ENCODE data around the gene WDSUB1.
A peak's percentile ranks its signal among the peaks of the same experiment; 100 is the strongest.

The WDSUB1 gene

DNA sequence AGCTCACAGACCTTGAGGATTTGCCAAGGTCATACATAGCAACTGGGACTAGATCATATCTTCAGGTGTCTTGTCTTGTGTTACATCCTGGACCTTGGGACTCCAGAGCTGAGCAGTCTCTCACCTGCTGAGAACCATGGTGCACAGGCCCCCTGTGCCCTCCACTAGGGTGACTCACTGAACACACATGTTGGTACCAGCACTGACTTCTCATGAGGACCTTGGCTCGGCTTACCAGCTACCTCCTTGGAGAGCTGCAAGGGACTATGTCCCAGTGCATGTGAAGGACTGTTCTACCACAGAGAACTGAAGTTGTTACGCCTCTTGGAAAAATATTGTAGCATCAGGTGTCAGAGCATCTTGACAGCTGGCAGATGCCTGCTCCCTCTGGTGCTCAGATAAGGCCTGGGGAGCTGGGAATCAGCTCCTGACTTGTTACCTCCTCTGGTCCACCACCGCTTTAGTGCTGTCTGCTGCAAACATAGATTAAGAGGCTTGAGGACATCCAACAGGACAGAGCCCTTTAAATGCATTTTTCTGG is 72.1 kb downstream of the WDSUB1 start:
- no peak for DNase-seq (ENCODE audit: low read depth)
- H3K4me3 ChIP-seq (ENCODE audit: low read depth, low read length), result no peak overlapping the region
- TF ChIP-seq, protein P1, sequence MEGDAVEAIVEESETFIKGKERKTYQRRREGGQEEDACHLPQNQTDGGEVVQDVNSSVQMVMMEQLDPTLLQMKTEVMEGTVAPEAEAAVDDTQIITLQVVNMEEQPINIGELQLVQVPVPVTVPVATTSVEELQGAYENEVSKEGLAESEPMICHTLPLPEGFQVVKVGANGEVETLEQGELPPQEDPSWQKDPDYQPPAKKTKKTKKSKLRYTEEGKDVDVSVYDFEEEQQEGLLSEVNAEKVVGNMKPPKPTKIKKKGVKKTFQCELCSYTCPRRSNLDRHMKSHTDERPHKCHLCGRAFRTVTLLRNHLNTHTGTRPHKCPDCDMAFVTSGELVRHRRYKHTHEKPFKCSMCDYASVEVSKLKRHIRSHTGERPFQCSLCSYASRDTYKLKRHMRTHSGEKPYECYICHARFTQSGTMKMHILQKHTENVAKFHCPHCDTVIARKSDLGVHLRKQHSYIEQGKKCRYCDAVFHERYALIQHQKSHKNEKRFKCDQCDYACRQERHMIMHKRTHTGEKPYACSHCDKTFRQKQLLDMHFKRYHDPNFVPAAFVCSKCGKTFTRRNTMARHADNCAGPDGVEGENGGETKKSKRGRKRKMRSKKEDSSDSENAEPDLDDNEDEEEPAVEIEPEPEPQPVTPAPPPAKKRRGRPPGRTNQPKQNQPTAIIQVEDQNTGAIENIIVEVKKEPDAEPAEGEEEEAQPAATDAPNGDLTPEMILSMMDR (conservative IDR thresholded peaks at IDR 0.05; ENCODE audit: low read depth, low read length), result no peak

DNA sequence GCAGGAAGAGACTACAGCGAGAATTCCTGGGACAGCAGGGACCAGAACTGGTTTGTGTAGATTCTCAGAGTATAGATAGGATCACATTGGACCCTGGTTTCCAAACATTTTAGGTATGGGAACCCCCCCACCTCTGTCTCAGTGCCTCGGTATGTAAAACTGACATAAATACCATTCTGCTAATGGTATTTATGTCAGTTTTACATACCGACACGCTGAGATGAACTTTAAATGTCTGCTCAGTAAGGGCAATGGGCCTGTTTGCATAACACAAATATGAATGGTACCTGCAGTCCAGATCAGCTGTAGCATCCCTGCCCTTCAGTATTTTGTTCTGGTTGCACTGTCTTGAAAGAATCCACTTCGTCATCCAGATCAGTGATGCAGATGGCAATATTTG is 73.2 kb downstream of the WDSUB1 start:
- no peak overlapping the region for H3K4me3 ChIP-seq (ENCODE audit: low read depth, low read length)
- no peak for DNase-seq (ENCODE audit: low read depth)
- TF ChIP-seq, protein P1 (conservative IDR thresholded peaks at IDR 0.05; ENCODE audit: low read depth, low read length), result no peak

DNA sequence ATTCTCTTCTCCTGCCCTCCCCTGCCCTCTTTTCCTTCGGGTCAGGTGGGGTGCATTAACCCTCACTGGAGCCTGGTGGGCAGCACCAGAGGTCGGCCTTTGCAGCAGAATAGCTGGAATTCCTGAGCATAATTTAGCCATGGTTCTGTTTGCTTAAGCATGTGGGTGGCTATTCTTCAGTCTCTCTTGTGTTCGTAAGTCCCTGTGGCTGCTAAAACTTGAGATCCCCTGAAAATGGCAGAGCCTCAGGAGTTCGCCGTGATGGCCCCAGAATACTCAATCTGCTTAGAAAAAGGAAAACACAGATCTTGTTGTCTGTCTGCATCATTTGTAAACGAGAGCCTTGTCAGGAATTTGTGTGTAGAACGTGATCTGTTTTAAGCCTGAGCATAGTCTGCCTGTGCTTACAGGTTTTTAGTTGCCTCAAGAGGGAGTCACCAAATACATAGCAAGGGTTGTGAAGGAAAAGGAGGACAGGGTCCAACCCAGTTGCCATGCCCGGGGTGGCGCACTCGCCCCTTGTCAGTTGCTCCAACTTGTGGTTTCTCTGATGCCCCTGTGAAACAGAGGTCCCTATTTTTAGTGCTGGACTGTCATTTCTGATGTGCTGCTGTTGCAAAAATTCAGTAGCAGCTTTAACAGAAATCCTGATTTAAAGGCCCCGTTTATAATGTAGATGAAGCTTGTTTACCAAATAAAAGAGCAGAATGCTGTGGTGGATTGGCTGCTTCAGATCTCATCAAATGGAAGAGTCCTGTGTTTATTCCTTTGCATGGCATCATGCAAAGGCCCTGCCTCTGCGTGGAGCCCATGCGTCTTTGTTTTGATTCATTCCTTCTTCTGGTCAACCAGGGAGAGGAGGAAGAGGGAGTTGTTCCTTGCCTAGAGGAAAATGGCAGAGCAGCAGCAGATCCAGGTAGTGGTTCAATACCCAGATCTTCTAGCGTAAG is 74.8 kb downstream of the WDSUB1 start:
- peak; percentile 49 for DNase-seq (ENCODE audit: low read depth)
- no peak overlapping the region for H3K4me3 ChIP-seq (ENCODE audit: low read depth, low read length)
- TF ChIP-seq, protein P1 (conservative IDR thresholded peaks at IDR 0.05; ENCODE audit: low read depth, low read length), result peak; percentile 27

DNA sequence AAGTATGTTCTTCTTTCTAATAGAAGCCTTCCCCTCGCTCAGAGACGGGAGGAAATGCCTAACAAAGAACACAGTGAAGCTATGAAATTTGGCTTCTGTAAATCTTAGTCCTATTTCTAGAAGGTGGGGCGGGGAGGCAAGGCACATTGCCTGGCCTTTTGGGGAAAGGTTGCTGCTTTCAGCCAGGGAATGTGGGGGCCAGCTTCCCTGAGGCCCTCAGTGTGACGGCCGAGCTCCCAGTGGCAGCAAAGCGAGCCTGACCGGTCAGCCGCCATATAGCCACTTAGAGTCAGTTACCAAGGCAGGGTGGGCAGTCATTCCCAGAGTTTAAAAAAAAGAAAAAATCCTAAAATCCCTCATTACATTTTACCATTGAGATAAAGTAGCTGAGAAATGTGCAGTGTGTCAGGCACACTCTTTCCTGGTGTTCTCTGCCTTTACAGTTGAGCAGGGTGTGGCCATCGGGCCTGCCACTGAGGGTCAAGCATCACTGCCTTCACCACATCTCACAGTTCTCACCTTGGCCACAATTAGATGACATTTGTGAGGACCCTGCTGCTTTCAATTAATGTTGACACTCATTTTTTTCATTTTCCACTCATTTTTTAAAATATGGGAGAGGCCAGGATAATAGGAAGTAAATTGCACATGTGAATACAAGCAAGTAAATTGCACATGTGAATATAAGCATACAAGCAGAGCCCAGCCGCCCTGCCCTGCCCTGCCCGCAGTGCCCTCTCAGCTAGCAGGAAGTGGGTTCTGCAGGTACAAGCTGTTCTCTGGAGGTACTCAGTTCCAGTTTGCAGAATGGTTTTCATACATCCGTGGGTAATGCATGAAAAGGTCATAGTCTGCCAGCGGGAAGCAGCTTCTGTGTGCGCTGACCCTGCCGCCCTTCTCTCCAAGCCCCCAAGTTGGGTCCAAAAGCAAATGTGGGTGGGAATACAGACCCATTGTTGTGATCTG is 76.9 kb downstream of the WDSUB1 start:
- no peak for DNase-seq (ENCODE audit: low read depth)
- TF ChIP-seq, protein P1 (conservative IDR thresholded peaks at IDR 0.05; ENCODE audit: low read depth, low read length), result no peak
- no peak overlapping the region for H3K4me3 ChIP-seq (ENCODE audit: low read depth, low read length)

DNA sequence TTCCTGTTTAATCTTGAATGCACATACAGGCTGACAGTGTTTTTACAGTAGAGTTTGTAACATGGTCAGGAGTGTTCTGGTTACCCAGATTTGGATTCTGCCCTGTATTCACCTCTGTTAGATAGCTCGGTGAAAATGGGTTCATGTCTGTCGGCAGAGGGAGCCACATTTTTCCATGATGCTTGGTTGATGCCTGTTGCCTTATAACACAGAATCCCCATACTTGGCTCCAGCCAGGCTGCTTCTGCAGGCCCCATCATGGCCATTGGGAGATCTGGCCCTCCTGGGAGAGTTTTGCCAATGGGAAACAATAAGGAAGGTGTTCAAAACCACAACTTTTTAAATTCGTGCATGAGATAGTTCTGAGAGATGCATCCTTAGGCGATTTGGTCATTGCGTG is 78.1 kb downstream of the WDSUB1 start:
- DNase-seq (ENCODE audit: low read depth), result peak; percentile 32
- TF ChIP-seq, protein P1 (conservative IDR thresholded peaks at IDR 0.05; ENCODE audit: low read depth, low read length), result peak; percentile 36
- H3K4me3 ChIP-seq (ENCODE audit: low read depth, low read length), result no peak overlapping the region

DNA sequence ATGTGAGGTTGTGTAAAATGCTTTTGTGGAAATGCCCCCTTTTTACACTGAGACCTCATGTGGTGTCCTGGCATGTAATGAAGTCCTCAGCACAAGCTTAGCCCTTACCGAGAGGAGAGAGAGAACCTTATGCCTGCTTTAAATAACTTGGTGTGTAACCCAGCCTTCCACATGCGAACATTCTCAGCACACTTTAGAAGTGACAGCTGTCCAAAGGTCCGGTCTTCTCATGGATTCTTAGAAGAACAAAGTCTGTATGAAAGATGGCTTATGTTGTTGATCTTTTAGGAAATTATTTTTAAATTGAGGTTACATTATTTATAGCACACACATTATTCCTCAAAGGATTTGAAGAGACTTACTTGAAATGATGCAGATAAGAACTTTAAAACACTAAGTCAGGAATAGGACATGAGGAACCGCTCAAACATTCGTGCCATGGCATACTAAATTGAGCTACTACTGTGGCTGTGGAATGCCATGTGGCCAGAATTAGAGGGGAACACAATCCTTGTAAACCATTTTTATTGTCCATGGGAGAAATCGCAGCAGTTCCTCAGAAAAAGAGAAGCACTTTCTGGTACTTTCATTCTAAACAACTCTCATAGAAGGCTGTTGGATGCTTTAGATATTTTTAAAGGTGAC is 79.6 kb downstream of the WDSUB1 start:
- TF ChIP-seq, protein P1 (conservative IDR thresholded peaks at IDR 0.05; ENCODE audit: low read depth, low read length), result no peak
- no peak for DNase-seq (ENCODE audit: low read depth)
- H3K4me3 ChIP-seq (ENCODE audit: low read depth, low read length), result no peak overlapping the region

Data from choroid plexus epithelial cell (primary cell).